ENCODE measurements around the gene ZNF845.

ZNF845 gene

DNA sequence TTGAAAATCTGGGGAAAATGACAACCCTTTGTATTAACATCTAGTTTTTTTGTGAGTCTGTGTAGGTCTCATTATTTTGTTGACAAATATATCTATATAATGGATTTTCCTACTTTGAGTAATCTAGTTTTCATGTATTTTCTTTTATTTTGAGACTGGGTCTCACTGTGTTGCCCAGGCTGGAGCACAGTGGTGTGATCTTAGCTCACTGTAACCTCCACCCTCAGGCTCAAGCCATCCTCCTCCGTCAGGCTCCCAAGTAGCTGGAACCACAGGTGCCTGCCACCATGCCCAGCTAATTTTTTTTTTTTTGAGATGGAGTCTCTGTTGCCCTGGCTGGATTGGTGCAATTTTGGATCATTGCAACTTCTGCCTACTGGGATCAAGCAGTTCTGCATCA, 41.2 kb downstream of the ZNF845 start:
- no peak overlapping the region for H3K9ac ChIP-seq (ENCODE audit: low read length)
- H3F3A ChIP-seq (ENCODE audit: insufficient read depth), result no peaks in the 10 kb centered on the region
- no peak overlapping the region for H2AFZ ChIP-seq (ENCODE audit: low read depth, low read length, severe bottlenecking)
- H3K4me2 ChIP-seq (ENCODE audit: low read depth, low read length, poor library complexity, severe bottlenecking), result no peak overlapping the region
- H3K36me3 ChIP-seq (ENCODE audit: low read length), result peaks cover 37% of the 10 kb centered on the region
- H3K4me3 ChIP-seq (ENCODE audit: insufficient read depth, low read length, poor library complexity, severe bottlenecking), result no peak overlapping the region
- H3K27ac ChIP-seq (ENCODE audit: low read depth, low read length), result no peak overlapping the region
- H3K79me2 ChIP-seq (ENCODE audit: insufficient read depth, low read length), result peaks cover 12% of the 10 kb centered on the region; the same call in 1 of the 2 replicates
- no peaks in the 10 kb centered on the region for H3K27me3 ChIP-seq (ENCODE audit: low read length)
- no peaks in the 10 kb centered on the region for H4K20me1 ChIP-seq (ENCODE audit: low read depth, low read length)
- no peaks in the 10 kb centered on the region for H3K9me2 ChIP-seq (replicated peaks; ENCODE audit: insufficient read depth, low read length)
- no peaks in the 10 kb centered on the region for H3K9me3 ChIP-seq (ENCODE audit: insufficient read depth, low read length)
- TF ChIP-seq CTCF (IDR thresholded peaks at IDR 0.05; ENCODE audit: insufficient read depth, low read length, poor library complexity, severe bottlenecking), result no peak
- no peak for TF ChIP-seq EZH2phosphoT487 (conservative IDR thresholded peaks at IDR 0.05; ENCODE audit: low read length)

- no peaks in the 10 kb centered on the region for H3K9me2 ChIP-seq (replicated peaks; ENCODE audit: insufficient read depth, low read length)
- TF ChIP-seq EZH2phosphoT487 (conservative IDR thresholded peaks at IDR 0.05; ENCODE audit: low read length) (no peak), CTCF (IDR thresholded peaks at IDR 0.05; ENCODE audit: insufficient read depth, low read length, poor library complexity, severe bottlenecking) (no peak)
- H3K36me3 ChIP-seq (ENCODE audit: low read length), result peaks cover 88% of the 10 kb centered on the region
These were observed 47.8 kb downstream of the ZNF845 start for GRCh38 chr19:53381376-53381775.

GRCh38 chr19:53388168-53388567, 54.6 kb downstream of the ZNF845 start:
- no peaks in the 10 kb centered on the region for H3F3A ChIP-seq (ENCODE audit: insufficient read depth)
- no peak overlapping the region for H3K4me3 ChIP-seq (ENCODE audit: insufficient read depth, low read length, poor library complexity, severe bottlenecking)
- H3K27ac ChIP-seq (ENCODE audit: low read depth, low read length), result no peak overlapping the region
- no peaks in the 10 kb centered on the region for H3K27me3 ChIP-seq (ENCODE audit: low read length)
- H3K9ac ChIP-seq (ENCODE audit: low read length), result no peak overlapping the region
- no peaks in the 10 kb centered on the region for H4K20me1 ChIP-seq (ENCODE audit: low read depth, low read length)
- H3K9me3 ChIP-seq (ENCODE audit: insufficient read depth, low read length), result peaks cover 40% of the 10 kb centered on the region; the same call in 1 of the 2 replicates
- peaks cover 30% of the 10 kb centered on the region for H3K36me3 ChIP-seq (ENCODE audit: low read length)
- TF ChIP-seq CTCF (IDR thresholded peaks at IDR 0.05; ENCODE audit: insufficient read depth, low read length, poor library complexity, severe bottlenecking) (no peak), EZH2phosphoT487 (conservative IDR thresholded peaks at IDR 0.05; ENCODE audit: low read length) (no peak)
- H3K79me2 ChIP-seq (ENCODE audit: insufficient read depth, low read length), result no peaks in the 10 kb centered on the region
- H2AFZ ChIP-seq (ENCODE audit: low read depth, low read length, severe bottlenecking), result no peak overlapping the region
- H3K4me2 ChIP-seq (ENCODE audit: low read depth, low read length, poor library complexity, severe bottlenecking), result no peak overlapping the region
- no peaks in the 10 kb centered on the region for H3K9me2 ChIP-seq (replicated peaks; ENCODE audit: insufficient read depth, low read length)

More at GRCh38 chr19:53381376-53381775, 47.8 kb downstream of the ZNF845 start:
- no peaks in the 10 kb centered on the region for H3F3A ChIP-seq (ENCODE audit: insufficient read depth)
- H3K9ac ChIP-seq (ENCODE audit: low read length), result no peak overlapping the region
- H3K4me2 ChIP-seq (ENCODE audit: low read depth, low read length, poor library complexity, severe bottlenecking), result no peak overlapping the region
- no peak overlapping the region for H2AFZ ChIP-seq (ENCODE audit: low read depth, low read length, severe bottlenecking)
- peaks cover 57% of the 10 kb centered on the region; the same call in 1 of the 2 replicates for H3K9me3 ChIP-seq (ENCODE audit: insufficient read depth, low read length)
- H3K27ac ChIP-seq (ENCODE audit: low read depth, low read length), result no peak overlapping the region
- H3K79me2 ChIP-seq (ENCODE audit: insufficient read depth, low read length), result no peaks in the 10 kb centered on the region
- H4K20me1 ChIP-seq (ENCODE audit: low read depth, low read length), result no peaks in the 10 kb centered on the region
- H3K4me3 ChIP-seq (ENCODE audit: insufficient read depth, low read length, poor library complexity, severe bottlenecking), result no peak overlapping the region
- no peaks in the 10 kb centered on the region for H3K27me3 ChIP-seq (ENCODE audit: low read length)
